ENCODE data around the gene LDB2.

The LDB2 gene

DNA sequence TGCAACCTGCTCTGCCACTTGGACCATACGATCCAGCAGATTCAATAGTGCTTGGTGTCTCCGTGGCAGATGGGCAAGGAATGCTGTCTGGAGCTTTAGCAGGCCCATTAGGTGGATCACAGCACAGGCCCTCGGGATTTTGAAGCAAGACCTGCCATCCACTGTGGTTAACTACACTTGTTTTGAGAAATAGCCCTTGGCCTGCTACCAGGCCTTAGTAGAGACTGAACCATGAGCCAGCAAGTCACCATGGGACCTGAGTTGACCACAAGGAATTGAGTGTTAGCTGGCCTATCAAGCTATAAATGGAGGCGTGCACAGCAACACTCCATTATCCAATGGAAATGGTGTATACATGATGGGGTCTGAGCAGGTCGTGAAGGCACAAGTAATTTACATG lies 14.5 kb upstream of the LDB2 start:
- H3K9ac ChIP-seq (ENCODE audit: low read length in 2 of 2) = no peak overlapping the region
- no peaks in the 10 kb centered on the region for H3K9me3 ChIP-seq (ENCODE audit: control insufficient read depth in 2 of 2, low read length in 2 of 2)
- no peak overlapping the region for H3K4me3 ChIP-seq (ENCODE audit: low read length in 2 of 2)
- H3K4me1 ChIP-seq (ENCODE audit: control insufficient read depth, insufficient read depth, low read length) = peaks cover 5% of the 10 kb centered on the region
- H3K36me3 ChIP-seq (ENCODE audit: control insufficient read depth in 2 of 2, insufficient read depth in 2 of 2, low read length in 2 of 2) = no peaks in the 10 kb centered on the region
- no peaks in the 10 kb centered on the region for H3K27me3 ChIP-seq (ENCODE audit: control insufficient read depth in 1 of 2, insufficient read depth in 2 of 2, low read length in 2 of 2)
- no peak overlapping the region for H3K27ac ChIP-seq (ENCODE audit: low read length)

DNA sequence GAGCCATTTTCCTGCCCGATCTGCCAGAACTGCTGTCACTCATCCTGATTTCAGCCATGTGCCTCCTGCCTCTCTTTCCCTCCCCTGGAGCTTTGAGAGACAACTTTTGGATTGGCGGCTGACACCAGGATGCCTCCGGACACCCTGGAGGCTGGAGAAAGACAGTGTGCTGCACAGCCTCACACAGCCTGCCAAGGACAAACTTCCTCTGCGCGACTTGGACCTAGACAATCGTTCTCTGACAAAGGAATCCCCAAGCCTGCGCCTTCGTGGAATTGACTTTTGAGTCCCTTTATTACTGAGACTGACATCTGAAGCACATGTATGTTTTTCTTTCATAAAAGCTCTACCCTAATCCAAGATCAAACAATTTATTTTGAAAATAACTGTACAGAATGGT lies 10.8 kb upstream of the LDB2 start:
- H3K4me3 ChIP-seq (ENCODE audit: low read length in 2 of 2) = peak overlapping the region in 1 of 2 donors; percentile 55
- no peak overlapping the region for H3K27ac ChIP-seq (ENCODE audit: low read length)
- no peaks in the 10 kb centered on the region for H3K36me3 ChIP-seq (ENCODE audit: control insufficient read depth in 2 of 2, insufficient read depth in 2 of 2, low read length in 2 of 2)
- H3K9ac ChIP-seq (ENCODE audit: low read length in 2 of 2) = peak overlapping the region in 1 of 2 donors; percentile 51
- H3K27me3 ChIP-seq (ENCODE audit: control insufficient read depth in 1 of 2, insufficient read depth in 2 of 2, low read length in 2 of 2) = no peaks in the 10 kb centered on the region
- no peaks in the 10 kb centered on the region for H3K9me3 ChIP-seq (ENCODE audit: control insufficient read depth in 2 of 2, low read length in 2 of 2)
- peaks cover 5% of the 10 kb centered on the region for H3K4me1 ChIP-seq (ENCODE audit: control insufficient read depth, insufficient read depth, low read length)

DNA sequence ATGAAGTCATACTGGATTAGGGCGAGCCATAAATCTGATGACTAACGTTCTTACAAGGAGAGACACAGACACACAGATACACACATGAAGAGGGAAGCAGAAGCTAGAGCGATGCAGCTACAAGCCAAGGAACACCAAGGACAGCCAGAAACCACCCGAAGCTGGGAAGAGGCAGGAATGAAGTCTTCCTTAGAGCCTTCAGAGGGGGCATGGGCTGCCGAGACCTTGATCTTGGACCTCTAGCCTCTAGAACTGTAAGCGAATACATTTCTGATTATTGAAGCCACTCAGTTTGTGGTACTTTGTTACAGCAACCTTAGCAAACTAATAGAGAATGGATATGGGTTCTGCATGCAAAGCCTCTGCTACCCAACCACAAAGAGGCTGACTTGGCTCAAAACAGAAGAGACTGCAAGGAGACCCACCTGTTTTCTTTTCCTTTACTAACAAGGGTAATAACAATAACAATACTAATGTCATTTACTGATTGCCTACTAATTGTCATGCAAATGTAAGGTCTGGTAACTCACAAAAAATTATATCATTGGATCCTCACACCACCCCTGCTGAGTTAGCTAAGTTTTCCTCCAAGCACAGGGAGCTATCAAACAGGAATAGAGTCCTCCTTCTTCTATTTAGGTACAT lies 10.1 kb upstream of the LDB2 start:
- Histone ChIP-seq H3K36me3 (ENCODE audit: control insufficient read depth in 2 of 2, insufficient read depth in 2 of 2, low read length in 2 of 2) (no peaks in the 10 kb centered on the region), H3K27me3 (ENCODE audit: control insufficient read depth in 1 of 2, insufficient read depth in 2 of 2, low read length in 2 of 2) (no peaks in the 10 kb centered on the region), H3K9me3 (ENCODE audit: control insufficient read depth in 2 of 2, low read length in 2 of 2) (no peaks in the 10 kb centered on the region), H3K4me3 (ENCODE audit: low read length in 2 of 2) (peak overlapping the region in 1 of 2 donors; percentile 55), H3K27ac (ENCODE audit: low read length) (no peak overlapping the region), H3K4me1 (ENCODE audit: control insufficient read depth, insufficient read depth, low read length) (peaks cover 5% of the 10 kb centered on the region), H3K9ac (ENCODE audit: low read length in 2 of 2) (no peak overlapping the region)

DNA sequence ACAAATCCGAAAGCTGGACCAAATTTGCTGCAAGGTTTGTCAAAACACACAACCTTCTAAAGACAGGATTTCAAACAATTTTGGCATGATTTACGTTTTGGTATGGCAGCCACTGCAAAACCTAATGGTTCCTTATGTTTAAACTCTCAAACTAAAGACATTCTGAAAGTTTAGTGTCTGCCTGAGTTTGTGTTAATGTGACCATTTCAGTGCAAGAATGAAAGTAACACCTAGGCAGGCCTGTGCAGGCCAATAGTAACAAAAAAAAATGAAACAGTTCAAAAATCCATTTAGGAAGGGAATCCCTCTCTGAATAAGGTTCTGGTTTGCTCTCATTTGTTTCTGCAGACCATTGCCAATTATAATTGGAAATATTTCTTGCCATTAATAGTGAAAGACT lies 1.9 kb upstream of the LDB2 start:
- H3K9me3 ChIP-seq (ENCODE audit: control insufficient read depth in 2 of 2, low read length in 2 of 2) = no peaks in the 10 kb centered on the region
- H3K4me1 ChIP-seq (ENCODE audit: control insufficient read depth, insufficient read depth, low read length) = no peaks in the 10 kb centered on the region
- H3K4me3 ChIP-seq (ENCODE audit: low read length in 2 of 2) = no peak overlapping the region
- no peaks in the 10 kb centered on the region for H3K36me3 ChIP-seq (ENCODE audit: control insufficient read depth in 2 of 2, insufficient read depth in 2 of 2, low read length in 2 of 2)
- H3K27me3 ChIP-seq (ENCODE audit: control insufficient read depth in 1 of 2, insufficient read depth in 2 of 2, low read length in 2 of 2) = no peaks in the 10 kb centered on the region
- H3K9ac ChIP-seq (ENCODE audit: low read length in 2 of 2) = no peak overlapping the region
- no peak overlapping the region for H3K27ac ChIP-seq (ENCODE audit: low read length)

DNA sequence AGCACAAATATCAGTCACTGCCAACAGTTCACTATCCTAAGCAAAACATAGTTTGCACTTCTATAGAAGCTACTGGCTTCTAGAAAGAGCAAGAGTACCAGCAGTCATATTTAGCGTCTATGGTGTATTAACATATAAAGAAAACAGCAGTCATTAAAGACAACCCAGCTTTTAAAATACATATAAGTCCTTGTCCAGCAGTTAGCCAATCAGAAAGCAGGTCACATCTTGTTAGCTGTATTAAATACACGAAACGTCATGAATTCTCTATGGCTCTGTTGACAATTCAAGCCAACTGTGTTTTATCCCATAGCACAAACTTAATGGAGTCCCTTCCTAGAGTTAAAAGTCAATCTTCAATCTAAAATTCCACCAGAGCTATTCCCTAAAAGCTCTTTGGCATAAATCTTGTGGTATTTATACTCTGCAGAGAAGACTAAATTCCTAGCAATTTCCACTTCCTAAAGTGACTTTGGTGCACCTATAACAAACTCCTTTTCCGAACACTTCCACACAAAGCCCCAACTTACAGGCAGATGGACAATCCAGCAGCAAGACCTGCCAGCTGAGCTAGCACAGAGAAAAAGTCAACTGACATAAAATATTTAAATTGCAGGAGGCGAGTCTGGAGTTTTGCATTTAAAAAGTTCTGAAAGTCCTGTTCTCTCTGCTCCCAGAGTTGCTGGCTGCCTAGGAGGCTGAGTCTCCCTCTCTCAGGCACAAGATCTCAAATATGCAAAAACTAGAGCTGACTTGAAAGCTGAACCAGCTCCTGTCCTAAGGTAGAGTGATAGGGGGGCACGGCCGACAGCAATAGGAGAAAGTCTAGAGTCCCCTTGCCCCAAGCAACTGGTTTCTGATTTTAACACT lies 1.3 kb downstream of the LDB2 start:
- no peak overlapping the region for H3K27ac ChIP-seq (ENCODE audit: low read length)
- peak overlapping the region; percentile 64 to 84 for H3K4me3 ChIP-seq (ENCODE audit: low read length in 2 of 2)
- no peaks in the 10 kb centered on the region for H3K4me1 ChIP-seq (ENCODE audit: control insufficient read depth, insufficient read depth, low read length)
- no peaks in the 10 kb centered on the region for H3K9me3 ChIP-seq (ENCODE audit: control insufficient read depth in 2 of 2, low read length in 2 of 2)
- H3K27me3 ChIP-seq (ENCODE audit: control insufficient read depth in 1 of 2, insufficient read depth in 2 of 2, low read length in 2 of 2) = no peaks in the 10 kb centered on the region
- H3K9ac ChIP-seq (ENCODE audit: low read length in 2 of 2) = peak overlapping the region in 1 of 2 donors; percentile 54
- no peaks in the 10 kb centered on the region for H3K36me3 ChIP-seq (ENCODE audit: control insufficient read depth in 2 of 2, insufficient read depth in 2 of 2, low read length in 2 of 2)

DNA sequence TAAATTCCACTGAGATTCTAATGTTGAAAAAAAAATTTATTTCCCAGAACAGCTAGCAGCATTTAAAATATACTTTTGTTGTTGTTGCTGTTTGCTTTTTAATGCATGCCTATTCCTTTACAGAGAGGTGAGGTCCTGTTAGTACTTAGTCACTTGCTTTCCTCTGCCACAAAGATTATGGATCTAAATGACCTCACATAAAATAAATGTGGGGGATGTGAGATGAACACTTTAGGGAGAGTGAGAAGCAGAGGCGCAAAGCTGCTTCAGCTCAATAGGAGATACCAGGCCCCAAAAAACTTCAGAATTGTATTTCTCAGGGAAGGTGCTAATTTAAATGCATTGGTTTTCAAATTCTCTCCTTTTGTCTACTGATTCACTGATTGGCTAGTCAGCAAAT lies 4.0 kb downstream of the LDB2 start:
- no peaks in the 10 kb centered on the region for H3K36me3 ChIP-seq (ENCODE audit: control insufficient read depth in 2 of 2, insufficient read depth in 2 of 2, low read length in 2 of 2)
- no peak overlapping the region for H3K4me3 ChIP-seq (ENCODE audit: low read length in 2 of 2)
- H3K27me3 ChIP-seq (ENCODE audit: control insufficient read depth in 1 of 2, insufficient read depth in 2 of 2, low read length in 2 of 2) = no peaks in the 10 kb centered on the region
- no peak overlapping the region for H3K27ac ChIP-seq (ENCODE audit: low read length)
- no peaks in the 10 kb centered on the region for H3K9me3 ChIP-seq (ENCODE audit: control insufficient read depth in 2 of 2, low read length in 2 of 2)
- no peaks in the 10 kb centered on the region for H3K4me1 ChIP-seq (ENCODE audit: control insufficient read depth, insufficient read depth, low read length)
- H3K9ac ChIP-seq (ENCODE audit: low read length in 2 of 2) = no peak overlapping the region

DNA sequence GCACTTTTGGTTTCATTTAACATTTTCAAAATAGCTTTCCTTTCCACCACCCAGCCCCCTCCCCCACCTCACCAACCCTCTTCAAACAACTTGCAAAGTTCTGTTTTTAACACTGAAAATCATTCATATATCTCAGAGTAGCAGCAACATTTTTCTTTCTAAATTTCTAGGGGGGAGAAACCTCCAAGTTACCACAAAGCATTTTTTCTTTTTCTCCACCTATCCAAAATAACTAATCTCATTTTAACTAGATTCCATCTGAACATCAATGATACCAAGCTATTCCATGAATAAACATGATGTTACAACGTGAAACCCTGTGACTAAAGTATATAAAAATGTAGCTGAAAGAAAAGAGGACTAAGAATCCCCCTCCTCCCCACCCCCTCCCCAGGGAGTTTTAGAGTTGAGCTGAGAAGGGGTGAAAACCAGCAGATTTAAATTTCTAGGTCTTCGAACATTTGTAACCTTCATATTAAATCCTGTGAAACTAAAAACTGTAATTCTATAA lies 5.2 kb downstream of the LDB2 start:
- Histone ChIP-seq H3K9ac (ENCODE audit: low read length in 2 of 2) (no peak overlapping the region), H3K36me3 (ENCODE audit: control insufficient read depth in 2 of 2, insufficient read depth in 2 of 2, low read length in 2 of 2) (no peaks in the 10 kb centered on the region), H3K27me3 (ENCODE audit: control insufficient read depth in 1 of 2, insufficient read depth in 2 of 2, low read length in 2 of 2) (no peaks in the 10 kb centered on the region), H3K9me3 (ENCODE audit: control insufficient read depth in 2 of 2, low read length in 2 of 2) (no peaks in the 10 kb centered on the region), H3K27ac (ENCODE audit: low read length) (no peak overlapping the region), H3K4me1 (ENCODE audit: control insufficient read depth, insufficient read depth, low read length) (no peaks in the 10 kb centered on the region), H3K4me3 (ENCODE audit: low read length in 2 of 2) (no peak overlapping the region)

DNA sequence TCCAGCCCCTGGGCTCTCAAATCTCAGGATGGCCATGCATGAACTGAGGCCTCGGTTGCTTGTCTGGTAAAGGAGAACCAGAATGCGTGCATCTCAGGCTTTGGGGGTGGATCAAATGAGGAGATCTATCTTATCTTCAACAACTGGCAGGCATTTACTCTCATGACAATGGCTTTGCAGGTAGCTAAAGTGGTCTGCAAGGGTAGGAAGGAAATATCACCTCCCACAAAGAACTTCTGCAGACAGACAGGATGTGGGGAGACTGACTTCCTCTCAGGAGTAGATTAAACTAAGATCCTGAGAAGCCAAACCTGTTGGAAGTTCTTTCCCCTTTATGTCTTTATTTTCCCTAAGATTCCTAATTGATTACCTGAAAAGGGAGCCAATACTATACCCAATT lies 7.8 kb downstream of the LDB2 start:
- Histone ChIP-seq H3K36me3 (ENCODE audit: control insufficient read depth in 2 of 2, insufficient read depth in 2 of 2, low read length in 2 of 2) (no peaks in the 10 kb centered on the region), H3K27ac (ENCODE audit: low read length) (no peak overlapping the region), H3K4me1 (ENCODE audit: control insufficient read depth, insufficient read depth, low read length) (no peaks in the 10 kb centered on the region), H3K9me3 (ENCODE audit: control insufficient read depth in 2 of 2, low read length in 2 of 2) (no peaks in the 10 kb centered on the region), H3K27me3 (ENCODE audit: control insufficient read depth in 1 of 2, insufficient read depth in 2 of 2, low read length in 2 of 2) (no peaks in the 10 kb centered on the region), H3K4me3 (ENCODE audit: low read length in 2 of 2) (no peak overlapping the region), H3K9ac (ENCODE audit: low read length in 2 of 2) (no peak overlapping the region)

DNA sequence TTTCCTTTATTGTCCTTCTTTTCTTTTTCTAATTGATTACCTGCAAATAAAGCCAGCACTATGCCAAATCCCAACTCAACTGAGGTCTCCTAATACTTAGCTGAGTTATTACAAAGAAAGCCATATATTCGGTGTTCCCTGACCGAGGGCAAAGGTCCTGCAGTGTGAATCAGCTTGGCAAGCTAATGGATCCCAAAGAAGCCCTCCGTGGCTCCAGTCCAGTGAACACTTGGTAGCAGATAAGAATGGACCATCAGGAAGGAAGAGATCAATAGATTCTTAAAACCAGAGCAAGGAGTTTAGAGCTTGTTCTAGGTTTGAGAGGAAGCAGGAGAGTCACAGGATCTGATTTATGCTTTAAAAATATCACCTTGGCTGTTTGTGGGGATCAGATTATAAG lies 8.5 kb downstream of the LDB2 start:
- Histone ChIP-seq H3K27ac (ENCODE audit: low read length) (no peak overlapping the region), H3K9me3 (ENCODE audit: control insufficient read depth in 2 of 2, low read length in 2 of 2) (no peaks in the 10 kb centered on the region), H3K4me1 (ENCODE audit: control insufficient read depth, insufficient read depth, low read length) (no peaks in the 10 kb centered on the region), H3K36me3 (ENCODE audit: control insufficient read depth in 2 of 2, insufficient read depth in 2 of 2, low read length in 2 of 2) (no peaks in the 10 kb centered on the region), H3K9ac (ENCODE audit: low read length in 2 of 2) (no peak overlapping the region), H3K4me3 (ENCODE audit: low read length in 2 of 2) (no peak overlapping the region), H3K27me3 (ENCODE audit: control insufficient read depth in 1 of 2, insufficient read depth in 2 of 2, low read length in 2 of 2) (no peaks in the 10 kb centered on the region)

DNA sequence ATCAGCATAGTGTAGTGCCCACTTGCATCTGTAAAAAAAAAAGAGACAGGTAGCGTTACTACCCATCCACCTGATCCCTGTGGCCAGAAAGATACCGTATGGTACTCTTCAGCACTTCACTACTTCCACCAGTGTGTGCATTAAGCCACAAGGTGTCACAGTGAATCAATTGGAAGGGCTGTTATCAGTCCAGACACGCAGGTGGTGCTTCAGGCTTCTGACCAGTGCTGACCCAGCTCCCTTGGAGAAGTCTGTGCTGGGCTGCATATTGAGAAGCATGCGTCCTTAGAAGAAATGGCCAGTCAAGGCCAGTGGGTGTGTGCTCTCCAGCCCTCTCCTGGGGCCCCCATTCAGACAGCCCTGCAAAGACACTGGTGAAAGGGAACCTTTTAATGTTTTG lies 10.6 kb downstream of the LDB2 start:
- Histone ChIP-seq H3K4me1 (ENCODE audit: control insufficient read depth, insufficient read depth, low read length) (no peaks in the 10 kb centered on the region), H3K9me3 (ENCODE audit: control insufficient read depth in 2 of 2, low read length in 2 of 2) (no peaks in the 10 kb centered on the region), H3K36me3 (ENCODE audit: control insufficient read depth in 2 of 2, insufficient read depth in 2 of 2, low read length in 2 of 2) (no peaks in the 10 kb centered on the region), H3K27ac (ENCODE audit: low read length) (no peak overlapping the region), H3K27me3 (ENCODE audit: control insufficient read depth in 1 of 2, insufficient read depth in 2 of 2, low read length in 2 of 2) (no peaks in the 10 kb centered on the region), H3K4me3 (ENCODE audit: low read length in 2 of 2) (no peak overlapping the region), H3K9ac (ENCODE audit: low read length in 2 of 2) (no peak overlapping the region)
